HEK293 (cell line): ENCODE results near the gene LTBP1.

Experiments used
- BCL11B ChIP-seq: fragments of 450-650 bp; formaldehyde crosslinking; IDR thresholded peaks from 2 replicates; pipeline ENCODE4 v1.5.1; 2016; ENCODE audit warnings: low read depth, missing biosample characterization, missing genetic modification characterization
- EGR2 ChIP-seq: fragments of 450-650 bp; formaldehyde crosslinking; IDR thresholded peaks from 2 replicates; pipeline ENCODE4 v1.5.1; 2016; ENCODE audit warnings: low read depth, missing biosample characterization, missing genetic modification characterization
- GLIS2 ChIP-seq: fragments of 450-650 bp; formaldehyde crosslinking; IDR thresholded peaks from 2 replicates; pipeline ENCODE4 v1.5.1; 2016; ENCODE audit warnings: missing biosample characterization, missing genetic modification characterization
- HOXC10 ChIP-seq: sonication (generic); formaldehyde crosslinking; IDR thresholded peaks from 2 replicates; pipeline ENCODE4 v1.8.1; 2023; ENCODE audit warnings: mild to moderate bottlenecking, missing genetic modification reagents
- KLF1 ChIP-seq: fragments of 450-650 bp; formaldehyde crosslinking; IDR thresholded peaks from 2 replicates; pipeline ENCODE4 v1.5.1; 2016; ENCODE audit warnings: missing biosample characterization, missing genetic modification characterization
- KLF16 ChIP-seq: fragments of 450-650 bp; formaldehyde crosslinking; IDR thresholded peaks from 2 replicates; pipeline ENCODE4 v1.5.1; 2017; ENCODE audit warnings: missing biosample characterization, missing genetic modification characterization
- SALL2 ChIP-seq: fragments of 450-650 bp; formaldehyde crosslinking; IDR thresholded peaks from 2 replicates; pipeline ENCODE4 v1.5.0; 2017; ENCODE audit warnings: missing biosample characterization, mild to moderate bottlenecking, missing genetic modification characterization, borderline replicate concordance
- ZBTB10 ChIP-seq: fragments of 450-650 bp; formaldehyde crosslinking; IDR thresholded peaks from 2 replicates; pipeline ENCODE4 v1.5.1; 2016; ENCODE audit warnings: missing biosample characterization, missing genetic modification characterization
- ZBTB20 ChIP-seq: fragments of 450-650 bp; formaldehyde crosslinking; IDR thresholded peaks from 2 replicates; pipeline ENCODE4 v1.5.1; 2016; ENCODE audit warnings: missing biosample characterization, missing genetic modification characterization
- ZBTB48 ChIP-seq: fragments of 450-650 bp; formaldehyde crosslinking; IDR thresholded peaks from 2 replicates; pipeline ENCODE4 v1.5.1; 2016; ENCODE audit warnings: missing biosample characterization, missing genetic modification characterization
- ZNF112 ChIP-seq: fragments of 450-650 bp; formaldehyde crosslinking; IDR thresholded peaks from 2 replicates; pipeline ENCODE4 v1.5.0; 2017; ENCODE audit warnings: missing biosample characterization, missing genetic modification characterization
- ZNF155 ChIP-seq: fragments of 450-650 bp; formaldehyde crosslinking; IDR thresholded peaks from 2 replicates; pipeline ENCODE4 v1.5.1; 2016; ENCODE audit warnings: missing biosample characterization, missing genetic modification characterization
- ZNF157 ChIP-seq: fragments of 450-650 bp; formaldehyde crosslinking; IDR thresholded peaks from 2 replicates; pipeline ENCODE4 v1.5.1; 2016; ENCODE audit warnings: missing biosample characterization, missing genetic modification characterization
- ZNF19 ChIP-seq: fragments of 450-650 bp; formaldehyde crosslinking; IDR thresholded peaks from 2 replicates; pipeline ENCODE4; 2016; ENCODE audit warnings: missing biosample characterization, missing genetic modification characterization, low read depth
- ZNF202 ChIP-seq: fragments of 450-650 bp; formaldehyde crosslinking; IDR thresholded peaks from 2 replicates; pipeline ENCODE4 v1.5.1; 2016; ENCODE audit warnings: missing biosample characterization, missing genetic modification characterization, borderline replicate concordance
- ZNF274 ChIP-seq, 2 experiments: fragments of 200-500 bp in 1 of 2; fragments of 450-650 bp in 1 of 2; sonication (Bioruptor generic) in 1 of 2; formaldehyde crosslinking in 1 of 2; IDR thresholded peaks; 2 replicates each; pipeline versions ENCODE4 v1.5.1 to v1.6.1; 2014 to 2016; ENCODE audit warnings: borderline replicate concordance in 1 of 2, inconsistent platforms in 1 of 2, low read length in 1 of 2, missing biosample characterization in 1 of 2, missing genetic modification characterization in 1 of 2
- ZNF280C ChIP-seq: fragments of 450-650 bp; formaldehyde crosslinking; IDR thresholded peaks from 2 replicates; pipeline ENCODE4 v1.5.1; 2016; ENCODE audit warnings: missing biosample characterization, missing genetic modification characterization
- ZNF292 ChIP-seq: fragments of 450-650 bp; formaldehyde crosslinking; IDR thresholded peaks from 2 replicates; pipeline ENCODE4 v1.5.1; 2016; ENCODE audit warnings: low read depth, missing biosample characterization, missing genetic modification characterization, borderline replicate concordance
- ZNF302 ChIP-seq: fragments of 450-650 bp; formaldehyde crosslinking; IDR thresholded peaks from 2 replicates; pipeline ENCODE4 v1.5.1; 2016; ENCODE audit warnings: missing biosample characterization, missing genetic modification characterization, low read depth
- ZNF362 ChIP-seq: fragments of 450-650 bp; formaldehyde crosslinking; IDR thresholded peaks from 2 replicates; pipeline ENCODE4 v1.5.1; 2016; ENCODE audit warnings: missing biosample characterization, missing genetic modification characterization
- ZNF394 ChIP-seq: fragments of 450-650 bp; formaldehyde crosslinking; IDR thresholded peaks from 2 replicates; pipeline ENCODE4 v1.5.1; 2016; ENCODE audit warnings: missing biosample characterization, missing genetic modification characterization, mild to moderate bottlenecking, moderate library complexity, borderline replicate concordance
- ZNF404 ChIP-seq: fragments of 450-650 bp; formaldehyde crosslinking; IDR thresholded peaks from 2 replicates; pipeline ENCODE4 v1.5.1; 2017; ENCODE audit warnings: missing biosample characterization, missing genetic modification characterization
- ZNF529 ChIP-seq: fragments of 450-650 bp; formaldehyde crosslinking; IDR thresholded peaks from 2 replicates; pipeline ENCODE4 v1.5.1; 2017; ENCODE audit warnings: missing genetic modification characterization, missing biosample characterization; ENCODE audit not compliant: insufficient replicate concordance
- ZNF530 ChIP-seq: fragments of 450-650 bp; formaldehyde crosslinking; IDR thresholded peaks from 2 replicates; pipeline ENCODE4 v1.5.1; 2016; ENCODE audit warnings: low read depth, missing biosample characterization, missing genetic modification characterization
- ZNF610 ChIP-seq: fragments of 450-650 bp; formaldehyde crosslinking; IDR thresholded peaks from 2 replicates; pipeline ENCODE4 v1.5.1; 2016; ENCODE audit warnings: missing biosample characterization, missing genetic modification characterization, borderline replicate concordance
- ZNF664 ChIP-seq: fragments of 450-650 bp; formaldehyde crosslinking; IDR thresholded peaks from 2 replicates; pipeline ENCODE4 v1.5.1; 2016; ENCODE audit warnings: missing biosample characterization, missing genetic modification characterization
- ZNF670 ChIP-seq: fragments of 450-650 bp; formaldehyde crosslinking; IDR thresholded peaks from 2 replicates; pipeline ENCODE4 v1.5.1; 2016; ENCODE audit warnings: missing biosample characterization, missing genetic modification characterization, low read depth
- ZNF704 ChIP-seq: fragments of 450-650 bp; formaldehyde crosslinking; IDR thresholded peaks from 2 replicates; pipeline ENCODE4 v1.5.1; 2016; ENCODE audit warnings: missing biosample characterization, missing genetic modification characterization
- ZNF76 ChIP-seq: fragments of 450-650 bp; formaldehyde crosslinking; IDR thresholded peaks from 2 replicates; pipeline ENCODE4; 2016; ENCODE audit warnings: low read depth, missing biosample characterization, missing genetic modification characterization, borderline replicate concordance
- ZNF776 ChIP-seq: fragments of 450-650 bp; formaldehyde crosslinking; IDR thresholded peaks from 2 replicates; pipeline ENCODE4 v1.5.0; 2017; ENCODE audit warnings: missing biosample characterization, missing genetic modification characterization, borderline replicate concordance
- ZSCAN30 ChIP-seq: fragments of 450-650 bp; IDR thresholded peaks from 2 replicates; pipeline ENCODE4 v1.5.1; 2018; ENCODE audit warnings: missing biosample characterization, mild to moderate bottlenecking, missing genetic modification characterization, moderate library complexity
- ZSCAN5A ChIP-seq: fragments of 450-650 bp; formaldehyde crosslinking; IDR thresholded peaks from 2 replicates; pipeline ENCODE4 v1.5.1; 2016; ENCODE audit warnings: missing biosample characterization, missing genetic modification characterization

Gene LTBP1

GRCh38 chr2:32977228-32977758 lies 30.5 kb downstream of the LTBP1 start (continued):
- 0 out of 2 replicates have a peak, but pooled peaks have one; percentile 53 for TF ChIP-seq ZSCAN30
- no peak for TF ChIP-seq ZNF776 (tag by site-specific recombination)
- no peak for TF ChIP-seq ZNF404
- no peak for TF ChIP-seq ZNF362
- TF ChIP-seq EGR2 (tag by site-specific recombination) = no peak
- no peak for TF ChIP-seq HOXC10 (CRISPR knock-in tag)
- TF ChIP-seq ZNF394 (tag by site-specific recombination) = no peak
- no peak for TF ChIP-seq ZNF280C (tag by site-specific recombination)
- TF ChIP-seq KLF16 (tag by site-specific recombination) = no peak
- TF ChIP-seq ZNF19 (tag by site-specific recombination) = no peak
- peak; percentile 55 for TF ChIP-seq GLIS2
- TF ChIP-seq ZNF670 = no peak
- no peak for TF ChIP-seq ZNF157
- TF ChIP-seq ZNF704 (tag by site-specific recombination) = no peak
- TF ChIP-seq ZNF302 (tag by site-specific recombination) = no peak
- no peak for TF ChIP-seq ZNF292
- no peak for TF ChIP-seq ZNF274 (IDR thresholded peaks at IDR 0.05; ENCODE audit: low read length)
- no peak for TF ChIP-seq ZNF274 (tag by site-specific recombination; IDR thresholded peaks at IDR 0.05; ENCODE audit: borderline replicate concordance)
- TF ChIP-seq ZBTB10 (tag by site-specific recombination) = no peak
- no peak for TF ChIP-seq ZNF664 (tag by site-specific recombination)
- no peak for TF ChIP-seq ZNF202 (tag by site-specific recombination)
- no peak for TF ChIP-seq ZNF530 (tag by site-specific recombination)
- no peak for TF ChIP-seq ZNF76 (tag by site-specific recombination)
- peak; percentile 84 for TF ChIP-seq KLF1 (tag by site-specific recombination)
- TF ChIP-seq ZBTB20 (tag by site-specific recombination) = no peak
- TF ChIP-seq SALL2 (tag by site-specific recombination) = no peak
- TF ChIP-seq ZNF529 = no peak
- TF ChIP-seq ZBTB48 (tag by site-specific recombination) = no peak
- TF ChIP-seq ZNF155 = no peak
- no peak for TF ChIP-seq BCL11B (tag by site-specific recombination)
- no peak for TF ChIP-seq ZNF610 (tag by site-specific recombination)
- no peak for TF ChIP-seq ZSCAN5A (tag by site-specific recombination)
- no peak for TF ChIP-seq ZNF112 (tag by site-specific recombination)
